SK-N-SH (cell line): ENCODE results near the gene THBS3. TPM values are rescaled to one million over a fixed set of nuclear protein-coding genes. Genes with fewer than 3 reads are reported as not detected.
A peak's percentile ranks its signal among the peaks of the same experiment; 100 is the strongest.

ENCODE experiments used
- CTCF ChIA-PET: fragments of 300-600, 350-600 bp; formaldehyde crosslinking; extraction: SDS; loops from one replicate; lab custom pipeline; 2021; lab: Yijun Ruan, JAX
- POLR2A ChIA-PET: fragments of 350-600 bp; sonication (Branson Sonifier 250); formaldehyde crosslinking; extraction: SDS; loops from one replicate; lab custom pipeline; 2020; ENCODE audit warnings: antibody characterized with exemption, inconsistent platforms; lab: Yijun Ruan, JAX
- DNase-seq: peaks from one replicate; pipeline ENCODE4 v3.0.0; 2012
- H2AFZ ChIP-seq: fragments of 200-600 bp; sonication (generic); 2 replicates; pipeline ENCODE4 v1.8.1; 2016; ENCODE audit warnings: antibody characterized with exemption, mild to moderate bottlenecking, low read depth
- H3F3A ChIP-seq: fragments of 200-600 bp; sonication (generic); replicated peaks from 2 replicates; pipeline ENCODE3; 2016; ENCODE audit warnings: antibody characterized with exemption, mild to moderate bottlenecking; ENCODE audit not compliant: insufficient read depth
- H3K27ac ChIP-seq, 2 experiments: fragments of 200-500 bp in 1 of 2; fragments of 200-600 bp in 1 of 2; sonication (Bioruptor generic) in 1 of 2; sonication (generic), shearing (Covaris generic) in 1 of 2; 2 replicates each; pipeline versions ENCODE4 v1.5.1 to v1.6.1; 2014 to 2016; ENCODE audit warnings: low read depth in 2 of 2, inconsistent platforms in 1 of 2, low read length in 1 of 2, mild to moderate bottlenecking in 1 of 2, mixed read lengths in 1 of 2
- H3K27me3 ChIP-seq: fragments of 200-600 bp; sonication (generic), shearing (Covaris generic); 2 replicates; pipeline ENCODE4 v1.6.1; 2016; ENCODE audit warnings: mixed run types; ENCODE audit not compliant: insufficient read depth
- H3K36me3 ChIP-seq, 2 experiments: fragments of 200-500 bp in 1 of 2; fragments of 200-600 bp in 1 of 2; sonication (Bioruptor generic) in 1 of 2; sonication (generic) in 1 of 2; replicated peaks in 1 of 2; 2 replicates each; pipeline versions ENCODE3 to v1.5.1; 2014 to 2016; ENCODE audit warnings: low read length in 1 of 2, mild to moderate bottlenecking in 1 of 2; ENCODE audit not compliant: insufficient read depth in 2 of 2, control insufficient read depth in 1 of 2
- H3K4me1 ChIP-seq, 2 experiments: fragments of 200-500 bp in 1 of 2; fragments of 200-600 bp in 1 of 2; sonication (Bioruptor generic) in 1 of 2; sonication (generic), shearing (Covaris generic) in 1 of 2; 2 replicates each; pipeline versions ENCODE4 v1.5.1 to v1.6.1; 2014 to 2016; ENCODE audit warnings: low read depth in 1 of 2, low read length in 1 of 2, mixed run types in 1 of 2; ENCODE audit not compliant: insufficient read depth in 2 of 2, control insufficient read depth in 1 of 2
- H3K4me2 ChIP-seq: fragments of 200-600 bp; sonication (generic), shearing (Covaris generic); 2 replicates; pipeline ENCODE4 v1.6.1; 2017; ENCODE audit warnings: mixed run types
- H3K4me3 ChIP-seq, 2 experiments: fragments of 200-500 bp in 1 of 2; fragments of 200-600 bp in 1 of 2; sonication (Bioruptor generic) in 1 of 2; sonication (generic), shearing (Covaris generic) in 1 of 2; 2 replicates each; pipeline versions ENCODE4 v1.5.1 to v1.8.1; 2014 to 2016; ENCODE audit warnings: low read depth in 2 of 2, inconsistent platforms in 1 of 2, low read length in 1 of 2, mild to moderate bottlenecking in 1 of 2, mixed read lengths in 1 of 2, moderate library complexity in 1 of 2
- H3K79me2 ChIP-seq: fragments of 200-600 bp; sonication (generic); 2 replicates; pipeline ENCODE4 v1.8.1; 2017; ENCODE audit warnings: mild to moderate bottlenecking; ENCODE audit not compliant: insufficient read depth
- H3K9ac ChIP-seq: fragments of 200-600 bp; sonication (generic); 2 replicates; pipeline ENCODE4 v1.6.1; 2017; ENCODE audit warnings: mixed run types
- H3K9me2 ChIP-seq: fragments of 200-600 bp; sonication (generic); 2 replicates; pipeline ENCODE4 v1.6.1; 2017; ENCODE audit warnings: mixed run types
- H3K9me3 ChIP-seq: fragments of 200-600 bp; sonication (generic); 2 replicates; pipeline ENCODE4 v1.6.1; 2017; ENCODE audit warnings: mixed run types, mild to moderate bottlenecking, moderate library complexity
- H4K20me1 ChIP-seq: fragments of 200-600 bp; sonication (generic); 2 replicates; pipeline ENCODE4 v1.6.1; 2017; ENCODE audit warnings: mild to moderate bottlenecking, mixed run types; ENCODE audit not compliant: insufficient read depth
- CHD2 ChIP-seq: fragments of 150-350 bp; IDR thresholded peaks from 2 replicates; pipeline ENCODE4 v1.6.1; 2018; ENCODE audit warnings: low read length; ENCODE audit not compliant: partially characterized antibody
- EP300 ChIP-seq, 2 experiments: IDR thresholded peaks; 2 replicates each; pipeline versions ENCODE4 v1.4.0 to v1.6.1; 2012; ENCODE audit warnings: borderline replicate concordance in 1 of 2, low read depth in 1 of 2, low read length in 1 of 2
- FOSL2 ChIP-seq: IDR thresholded peaks from 2 replicates; pipeline ENCODE4 v1.4.0; 2012; ENCODE audit warnings: low read depth, mild to moderate bottlenecking, moderate library complexity, borderline replicate concordance
- JUND ChIP-seq: IDR thresholded peaks from 2 replicates; pipeline ENCODE4 v1.4.0; 2012
- MEF2A ChIP-seq: IDR thresholded peaks from 2 replicates; pipeline ENCODE4 v1.4.0; 2012; ENCODE audit warnings: low read depth, borderline replicate concordance
- NRF1 ChIP-seq: IDR thresholded peaks from 2 replicates; pipeline ENCODE4 v1.6.1; 2012; ENCODE audit warnings: low read depth, mild to moderate bottlenecking, low read length
- RCOR1 ChIP-seq: fragments of 150-350 bp; IDR thresholded peaks from 2 replicates; pipeline ENCODE4 v1.6.1; 2017; ENCODE audit warnings: antibody characterized with exemption, low read length
- RFX5 ChIP-seq: IDR thresholded peaks from 2 replicates; pipeline ENCODE4 v1.6.1; 2012; ENCODE audit warnings: mild to moderate bottlenecking, improper control_type of control experiment, low read length
- SIN3A ChIP-seq: IDR thresholded peaks from 2 replicates; pipeline ENCODE4 v1.6.1; 2012; ENCODE audit warnings: low read depth, mild to moderate bottlenecking, low read length, moderate library complexity, borderline replicate concordance
- TEAD4 ChIP-seq: IDR thresholded peaks from 2 replicates; pipeline ENCODE4 v1.4.0; 2012; ENCODE audit warnings: mild to moderate bottlenecking, borderline replicate concordance; ENCODE audit not compliant: insufficient read depth
- WGBS: methylation state at CpG from one replicate; pipeline ENCODE4 v1.1.6; 2017; ENCODE audit warnings: low lambda C conversion rate; 5-methylcytosine and 5-hydroxymethylcytosine counted together
- polyA plus RNA-seq, 3 experiments: library from polyadenylated mRNA; depleted of rRNA; stranded (reverse); fragments of >200 nt; gene quantifications; 2 replicates each; pipeline ENCODE4 v1.2.3, GENCODE V29; 2012
- TF ChIP-seq, protein P1 (sequence below): IDR thresholded peaks from 2 replicates; pipeline ENCODE4 v1.6.1; 2012; ENCODE audit warnings: mild to moderate bottlenecking, low read depth, low read length, moderate library complexity
- TF ChIP-seq, protein P2 (sequence below): IDR thresholded peaks from 2 replicates; pipeline ENCODE4 v1.4.0; 2012; ENCODE audit warnings: low read depth

THBS3 gene
- polyA plus RNA-seq, 1 of the 3 experiments (the other 2 are of a cell fraction) = 124 TPM

DNA sequence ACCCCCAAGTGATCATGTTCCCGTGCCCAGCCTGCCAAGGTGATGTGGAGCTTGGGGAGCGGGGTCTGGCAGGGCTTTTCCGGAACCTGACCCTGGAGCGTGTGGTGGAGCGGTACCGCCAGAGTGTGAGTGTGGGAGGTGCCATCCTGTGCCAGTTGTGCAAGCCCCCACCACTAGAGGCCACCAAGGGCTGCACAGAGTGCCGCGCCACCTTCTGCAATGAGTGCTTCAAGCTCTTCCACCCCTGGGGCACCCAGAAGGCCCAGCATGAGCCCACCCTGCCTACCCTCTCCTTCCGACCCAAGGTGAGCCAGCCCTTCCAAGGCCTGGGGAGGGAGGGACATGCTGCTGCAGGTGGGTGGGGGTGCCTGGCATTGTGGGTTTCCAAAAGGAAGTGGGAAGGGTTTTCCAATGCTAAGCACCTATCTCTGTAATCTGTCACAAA lies 31.7 kb downstream of the THBS3 start:
- 100% methylated on average over 3 of the region's 9 CpGs for WGBS
- POLR2A ChIA-PET = interaction anchor here (2.0 to 2.8 kb wide), 3 partner anchors 9 to 31 kb away, joined by 7 to 27 read pairs (median 9); partner anchors contain the start of gene THBS3

DNA sequence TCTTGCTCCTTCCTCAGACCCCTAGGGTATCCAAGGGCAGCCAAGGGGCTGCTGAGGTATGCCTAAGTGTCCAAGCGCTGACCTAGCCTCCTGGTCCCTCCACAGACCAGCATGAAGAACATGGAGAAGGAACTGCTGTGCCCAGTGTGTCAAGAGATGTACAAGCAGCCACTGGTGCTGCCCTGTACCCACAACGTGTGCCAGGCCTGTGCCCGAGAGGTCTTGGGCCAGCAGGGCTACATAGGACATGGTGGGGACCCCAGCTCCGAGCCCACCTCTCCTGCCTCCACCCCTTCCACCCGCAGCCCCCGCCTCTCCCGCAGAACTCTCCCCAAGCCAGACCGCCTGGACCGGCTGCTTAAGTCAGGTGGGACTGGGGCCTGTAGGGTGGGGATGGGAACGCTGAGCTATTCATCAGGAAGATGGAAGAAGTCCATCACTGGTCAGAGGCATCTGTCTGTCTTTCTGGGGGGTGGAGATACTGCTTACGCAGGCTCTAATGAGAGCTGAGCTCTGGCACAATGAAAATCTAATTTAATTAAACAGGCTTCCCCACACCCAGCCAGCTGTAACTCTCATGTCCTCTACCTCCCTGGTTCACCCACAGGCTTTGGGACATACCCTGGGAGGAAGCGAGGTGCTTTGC lies 32.3 kb downstream of the THBS3 start:
- H3K9ac ChIP-seq = no peak overlapping the region
- peak overlapping the region in 1 of 2 experiments; percentile 92; a peak in 2 of 4 replicates for H3K27ac ChIP-seq
- no peaks in the 10 kb centered on the region for H4K20me1 ChIP-seq
- POLR2A ChIA-PET = interaction anchor here (0.5 to 2.8 kb wide), 7 partner anchors 9 to 190 kb away, joined by 3 to 27 read pairs (median 5); partner anchors contain the start of genes EFNA1 and THBS3
- H2AFZ ChIP-seq = no peak overlapping the region
- peaks cover 23 to 38% of the 10 kb centered on the region in 2 experiments for H3K36me3 ChIP-seq
- H3K79me2 ChIP-seq = peaks cover 38% of the 10 kb centered on the region
- no peaks in the 10 kb centered on the region for H3K9me2 ChIP-seq
- CTCF ChIA-PET = interaction anchor here (0.6 to 14.8 kb wide), 19 partner anchors 9 to 124 kb away, joined by 3 to 496 read pairs (median 6); partner anchors contain the start of genes ADAM15, MTX1 and THBS3
- H3K9me3 ChIP-seq = no peaks in the 10 kb centered on the region
- DNase-seq = no peak
- WGBS = 100% methylated on average over 3 of the region's 12 CpGs
- H3F3A ChIP-seq = peaks cover 29% of the 10 kb centered on the region
- H3K4me1 ChIP-seq = peaks cover 0 to 33% of the 10 kb centered on the region in 2 experiments; a peak in 3 of 4 replicates
- H3K4me3 ChIP-seq = peak overlapping the region; percentile 75 to 93
- TF ChIP-seq FOSL2 (no peak), EP300 (IDR thresholded peaks at IDR 0.05; ENCODE audit: borderline replicate concordance in 1 of 2, low read depth in 1 of 2, low read length in 1 of 2) (no peak), RFX5 (no peak), NRF1 (no peak), MEF2A (no peak), TEAD4 (no peak)
- TF ChIP-seq, protein P1, sequence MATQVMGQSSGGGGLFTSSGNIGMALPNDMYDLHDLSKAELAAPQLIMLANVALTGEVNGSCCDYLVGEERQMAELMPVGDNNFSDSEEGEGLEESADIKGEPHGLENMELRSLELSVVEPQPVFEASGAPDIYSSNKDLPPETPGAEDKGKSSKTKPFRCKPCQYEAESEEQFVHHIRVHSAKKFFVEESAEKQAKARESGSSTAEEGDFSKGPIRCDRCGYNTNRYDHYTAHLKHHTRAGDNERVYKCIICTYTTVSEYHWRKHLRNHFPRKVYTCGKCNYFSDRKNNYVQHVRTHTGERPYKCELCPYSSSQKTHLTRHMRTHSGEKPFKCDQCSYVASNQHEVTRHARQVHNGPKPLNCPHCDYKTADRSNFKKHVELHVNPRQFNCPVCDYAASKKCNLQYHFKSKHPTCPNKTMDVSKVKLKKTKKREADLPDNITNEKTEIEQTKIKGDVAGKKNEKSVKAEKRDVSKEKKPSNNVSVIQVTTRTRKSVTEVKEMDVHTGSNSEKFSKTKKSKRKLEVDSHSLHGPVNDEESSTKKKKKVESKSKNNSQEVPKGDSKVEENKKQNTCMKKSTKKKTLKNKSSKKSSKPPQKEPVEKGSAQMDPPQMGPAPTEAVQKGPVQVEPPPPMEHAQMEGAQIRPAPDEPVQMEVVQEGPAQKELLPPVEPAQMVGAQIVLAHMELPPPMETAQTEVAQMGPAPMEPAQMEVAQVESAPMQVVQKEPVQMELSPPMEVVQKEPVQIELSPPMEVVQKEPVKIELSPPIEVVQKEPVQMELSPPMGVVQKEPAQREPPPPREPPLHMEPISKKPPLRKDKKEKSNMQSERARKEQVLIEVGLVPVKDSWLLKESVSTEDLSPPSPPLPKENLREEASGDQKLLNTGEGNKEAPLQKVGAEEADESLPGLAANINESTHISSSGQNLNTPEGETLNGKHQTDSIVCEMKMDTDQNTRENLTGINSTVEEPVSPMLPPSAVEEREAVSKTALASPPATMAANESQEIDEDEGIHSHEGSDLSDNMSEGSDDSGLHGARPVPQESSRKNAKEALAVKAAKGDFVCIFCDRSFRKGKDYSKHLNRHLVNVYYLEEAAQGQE = no peak
- TF ChIP-seq, all 33 proteins: peak for 0
- H3K4me2 ChIP-seq = peak overlapping the region; percentile 94
- H3K27me3 ChIP-seq = no peaks in the 10 kb centered on the region

More for the DNA sequence above, 31.7 kb downstream of the THBS3 start:
- Histone ChIP-seq H3K36me3 (peaks cover 25 to 35% of the 10 kb centered on the region in 2 experiments), H3K27me3 (no peaks in the 10 kb centered on the region), H3K4me2 (peak overlapping the region; percentile 94; the same call in 1 of the 2 replicates), H3K9me3 (no peaks in the 10 kb centered on the region), H4K20me1 (no peaks in the 10 kb centered on the region), H3K9me2 (no peaks in the 10 kb centered on the region), H3F3A (peaks cover 29% of the 10 kb centered on the region), H3K4me1 (peaks cover 0 to 33% of the 10 kb centered on the region in 2 experiments; a peak in 3 of 4 replicates), H2AFZ (no peak overlapping the region), H3K4me3 (no peak overlapping the region), H3K9ac (no peak overlapping the region), H3K79me2 (peaks cover 33% of the 10 kb centered on the region), H3K27ac (peak overlapping the region in 1 of 2 experiments; percentile 92; a peak in 2 of 4 replicates)
- peak; percentile 43 for DNase-seq
- CTCF ChIA-PET = interaction anchor here (0.6 to 14.8 kb wide), 16 partner anchors 10 to 97 kb away, joined by 3 to 496 read pairs (median 10); partner anchors contain the start of genes MTX1 and THBS3
- TF ChIP-seq NRF1 (no peak), JUND (no peak), MEF2A (no peak), SIN3A (no peak), CHD2 (no peak), TEAD4 (no peak), RCOR1 (no peak)
- TF ChIP-seq, protein P2, sequence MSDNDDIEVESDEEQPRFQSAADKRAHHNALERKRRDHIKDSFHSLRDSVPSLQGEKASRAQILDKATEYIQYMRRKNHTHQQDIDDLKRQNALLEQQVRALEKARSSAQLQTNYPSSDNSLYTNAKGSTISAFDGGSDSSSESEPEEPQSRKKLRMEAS = no peak
